Adrenal gland (tissue), 12 donors: ENCODE results near the gene CRAT. TPM values are rescaled to one million over a fixed set of nuclear protein-coding genes. Genes with fewer than 3 reads are reported as not detected.

ENCODE experiments used
- DNase-seq, 7 donors: peaks; one replicate each; pipeline ENCODE4 v3.0.0-alpha.2; 2019 to 2020
- H3K27ac ChIP-seq, 5 donors: fragments of 200-600 bp; sonication (generic) in 4 of 5; 1 replicate in 3 of 5; 2 replicates in 2 of 5; pipeline versions ENCODE4 v1.5.1 to v1.8.0; 2016 to 2020; ENCODE audit warnings: mild to moderate bottlenecking in 1 of 5
- H3K27me3 ChIP-seq: fragments of 200-600 bp; 2 replicates; pipeline ENCODE4 v1.8.0; 2021
- H3K36me3 ChIP-seq, 2 donors: fragments of 200-600 bp; replicated peaks in 1 of 2; 1 replicate in 1 of 2; 2 replicates in 1 of 2; pipeline versions ENCODE4 v1.5.1 to v1.8.0; 2018 to 2022
- H3K4me1 ChIP-seq, 2 donors: fragments of 200-600 bp; replicated peaks in 1 of 2; 1 replicate in 1 of 2; 2 replicates in 1 of 2; pipeline versions ENCODE4 v1.5.1 to v1.8.0; 2018 to 2021
- H3K4me3 ChIP-seq, 4 donors: fragments of 200-600 bp; sonication (generic) in 3 of 4; one replicate each; pipeline ENCODE4 v1.5.1; 2016 to 2018
- H3K9me3 ChIP-seq, 3 donors: fragments of 200-600 bp; sonication (generic) in 1 of 3; replicated peaks in 1 of 3; 1 replicate in 2 of 3; 2 replicates in 1 of 3; pipeline versions ENCODE4 v1.5.1 to v1.8.0; 2016 to 2021
- POLR2A ChIP-seq, 2 donors: fragments of 450-650 bp; IDR thresholded peaks; one replicate each; pipeline ENCODE4 v1.6.1; 2017; ENCODE audit warnings: antibody characterized with exemption in 2 of 2, mild to moderate bottlenecking in 2 of 2, moderate library complexity in 1 of 2
- WGBS, 4 donors: extraction: QIAGEN DNeasy Blood & Tissue Kit in 2 of 4; methylation state at CpG; one replicate each; pipeline versions ENCODE4 v1.1.5 to v1.1.7; 2013 to 2017; 5-methylcytosine and 5-hydroxymethylcytosine counted together
- intact Hi-C, 2 donors: fragments of 100-400 bp; cut with DNase I; formaldehyde crosslinking; loops; one replicate each; pipeline versions ENCODE4 v1.14.1 to v1.15.0; 2022 to 2023
- polyA plus RNA-seq, 3 donors: library from polyadenylated mRNA; stranded (reverse); fragments of 200-250 nt in 2 of 3; fragments of 350-450 nt in 1 of 3; fragmentation: Illumina TruSeq in 1 of 3; extraction: RNeasy Lipid Tissue Mini Kit (QIAGEN cat#74804) in 1 of 3; gene quantifications; one replicate each; pipeline ENCODE4 v1.2.3, GENCODE V29; 2013 to 2014
- total RNA-seq, 9 donors: library from RNA; depleted of rRNA in 4 of 9; stranded (reverse); fragments of >200 nt in 4 of 9; fragments of 120-200 nt in 1 of 9; fragmentation: NEBNext Ultra II Directional in 1 of 9; extraction: Animal tissue kit (Norgen Biotek cat#: 25700) in 1 of 9; gene quantifications; one replicate each; pipeline versions ENCODE4 v1.1.0 to v1.2.4, GENCODE V29; 2013 to 2023
- TF ChIP-seq, protein P1 (sequence below), 6 experiments: fragments of 450-650 bp in 4 of 6; fragments of 200-600 bp in 2 of 6; sonication (generic) in 1 of 6; IDR thresholded peaks; 1 replicate in 5 of 6; 2 replicates in 1 of 6; pipeline versions ENCODE4 v1.5.1 to v1.8.0; 2016 to 2021; ENCODE audit warnings: antibody characterized with exemption in 6 of 6, mild to moderate bottlenecking in 2 of 6, moderate library complexity in 1 of 6
- donor health status: healthy with polysubstance abuse.
- donor health status: Bipolar disorder and iron deficiency.
- donor health status: DM: yes; HTN: yes; CAD: no.
- donor health status: DM: no; HTN: no; CAD: no.
- donor health status: DM: no; HTN: no; CAD: no.
- donor health status: DM: yes; HTN: yes; CAD: no.

The CRAT gene
- total and polyA plus RNA-seq, 12 donors, result 26.8 to 144 (median 91.2) TPM

DNA sequence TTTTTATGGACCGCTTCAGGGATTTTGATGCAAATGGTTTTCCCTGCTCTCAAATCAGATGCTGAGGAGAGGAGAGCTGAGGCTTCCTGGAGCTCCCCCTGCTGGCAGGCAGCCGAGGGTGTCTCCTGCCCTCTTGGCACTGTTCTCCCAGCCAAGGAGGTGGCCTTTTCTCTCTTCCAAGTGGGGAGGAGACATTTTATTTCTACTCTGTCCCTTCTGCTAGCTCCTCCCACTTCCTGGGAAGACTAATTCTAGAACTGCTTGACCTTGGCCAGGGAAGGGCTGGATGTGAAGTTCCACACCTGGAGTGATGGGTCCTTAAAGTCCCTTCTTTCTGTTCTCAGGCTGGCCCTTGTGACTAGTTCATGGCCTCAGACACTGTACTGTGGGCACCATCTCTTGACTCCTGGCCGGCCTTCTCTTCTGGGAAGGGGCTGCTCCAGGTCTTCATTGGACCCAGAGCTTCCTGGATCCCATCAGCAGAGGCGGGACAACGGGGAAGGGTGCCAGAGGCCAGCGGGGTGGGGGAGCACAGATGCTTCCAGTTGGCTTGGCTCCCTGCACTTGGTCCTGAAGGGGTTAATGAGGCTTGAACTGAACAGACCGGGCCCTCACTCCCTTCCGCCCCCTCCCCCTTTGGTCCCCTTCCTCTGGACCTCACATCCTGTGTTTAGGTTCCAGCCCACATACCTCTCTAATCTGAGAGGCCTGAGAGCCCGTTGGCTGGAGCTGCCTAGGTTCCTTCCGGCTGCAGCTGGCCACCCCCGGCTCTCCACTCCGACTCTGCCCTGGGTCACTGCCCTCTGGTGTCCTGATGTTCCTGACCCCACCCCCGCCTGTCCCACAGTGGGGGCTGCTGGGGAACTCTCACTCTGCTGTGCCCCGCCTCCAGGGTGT, 32.7 kb upstream of the CRAT start:
- H3K27me3 ChIP-seq, result no peaks in the 10 kb centered on the region
- intact Hi-C loops, result loop anchor here in 1 of 2 donors (10.0 kb wide), 1 partner anchor 342 kb away; no protein-coding TSS in a partner anchor
- 34 to 49% (median 41%) methylated on average over 7 to 14 of the region's 14 CpGs for WGBS, 4 donors
- H3K27ac ChIP-seq, result peak overlapping the region; percentile 35 to 100 (median 72)
- H3K4me3 ChIP-seq, result no peak overlapping the region
- no peaks in the 10 kb centered on the region for H3K9me3 ChIP-seq
- TF ChIP-seq POLR2A (IDR thresholded peaks at IDR 0.05), result no peak
- TF ChIP-seq, protein P1, sequence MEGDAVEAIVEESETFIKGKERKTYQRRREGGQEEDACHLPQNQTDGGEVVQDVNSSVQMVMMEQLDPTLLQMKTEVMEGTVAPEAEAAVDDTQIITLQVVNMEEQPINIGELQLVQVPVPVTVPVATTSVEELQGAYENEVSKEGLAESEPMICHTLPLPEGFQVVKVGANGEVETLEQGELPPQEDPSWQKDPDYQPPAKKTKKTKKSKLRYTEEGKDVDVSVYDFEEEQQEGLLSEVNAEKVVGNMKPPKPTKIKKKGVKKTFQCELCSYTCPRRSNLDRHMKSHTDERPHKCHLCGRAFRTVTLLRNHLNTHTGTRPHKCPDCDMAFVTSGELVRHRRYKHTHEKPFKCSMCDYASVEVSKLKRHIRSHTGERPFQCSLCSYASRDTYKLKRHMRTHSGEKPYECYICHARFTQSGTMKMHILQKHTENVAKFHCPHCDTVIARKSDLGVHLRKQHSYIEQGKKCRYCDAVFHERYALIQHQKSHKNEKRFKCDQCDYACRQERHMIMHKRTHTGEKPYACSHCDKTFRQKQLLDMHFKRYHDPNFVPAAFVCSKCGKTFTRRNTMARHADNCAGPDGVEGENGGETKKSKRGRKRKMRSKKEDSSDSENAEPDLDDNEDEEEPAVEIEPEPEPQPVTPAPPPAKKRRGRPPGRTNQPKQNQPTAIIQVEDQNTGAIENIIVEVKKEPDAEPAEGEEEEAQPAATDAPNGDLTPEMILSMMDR (IDR thresholded peaks at IDR 0.05), result peak; percentile 55 to 82 (median 74)
- DNase-seq, result peak; percentile 85 to 95 (median 91)
- H3K36me3 ChIP-seq, result peaks cover 0 to 33% of the 10 kb centered on the region in 2 donors
- peaks cover 66 to 88% of the 10 kb centered on the region in 2 donors for H3K4me1 ChIP-seq

GRCh38 chr9:129142138-129142935, 31.7 kb upstream of the CRAT start:
- TF ChIP-seq POLR2A (IDR thresholded peaks at IDR 0.05), result no peak
- TF ChIP-seq, protein P1 (IDR thresholded peaks at IDR 0.05), result no peak
- H3K27me3 ChIP-seq, result no peaks in the 10 kb centered on the region
- H3K4me3 ChIP-seq, result peak overlapping the region in 1 of 4 donors; percentile 50
- no peaks in the 10 kb centered on the region for H3K9me3 ChIP-seq
- H3K36me3 ChIP-seq, result peaks cover 0 to 29% of the 10 kb centered on the region in 2 donors
- H3K27ac ChIP-seq, result peak overlapping the region; percentile 33 to 100 (median 98)
- no peak for DNase-seq
- WGBS, 4 donors, result 56 to 80% (median 67%) methylated on average over 7 to 15 of the region's 15 CpGs
- intact Hi-C loops, result loop anchor here in 1 of 2 donors (10.0 kb wide), 1 partner anchor 342 kb away; no protein-coding TSS in a partner anchor
- H3K4me1 ChIP-seq, result peaks cover 72 to 96% of the 10 kb centered on the region in 2 donors

- Histone ChIP-seq H3K36me3 (peaks cover 0 to 34% of the 10 kb centered on the region in 2 donors), H3K4me1 (peaks cover 70 to 91% of the 10 kb centered on the region in 2 donors), H3K4me3 (peak overlapping the region in 2 of 4 donors; percentile 26 to 50), H3K27me3 (no peaks in the 10 kb centered on the region), H3K27ac (peak overlapping the region; percentile 98 to 100 (median 100)), H3K9me3 (no peaks in the 10 kb centered on the region)
- intact Hi-C loops, result loop anchor here in 1 of 2 donors (10.0 kb wide), 1 partner anchor 343 kb away; no protein-coding TSS in a partner anchor
- DNase-seq, result peak; percentile 66 to 90 (median 74)
- WGBS, 4 donors, result 12 to 29% (median 24%) methylated on average over 8 to 13 of the region's 13 CpGs
- TF ChIP-seq, protein P1 (IDR thresholded peaks at IDR 0.05), result no peak
- peak in 1 of 2 donors; percentile 28 for TF ChIP-seq POLR2A (IDR thresholded peaks at IDR 0.05)
Measured at GRCh38 chr9:129141066-129142041, 30.8 kb upstream of the CRAT start.
